HG03521 (cell line): ENCODE results near the gene DIPK2B.

Source experiments
- ATAC-seq: cut with Tn5 transposase; IDR thresholded peaks from one replicate; pipeline ENCODE4 v1.9.1; 2021; ENCODE audit warnings: mild to moderate bottlenecking, moderate library complexity; ENCODE audit not compliant: unreplicated experiment

DIPK2B gene

GRCh38 chrX:45164021-45164621 is 36.6 kb downstream of the DIPK2B start:
- no peak for ATAC-seq

GRCh38 chrX:45157647-45158046 is 43.0 kb downstream of the DIPK2B start:
- no peak for ATAC-seq

GRCh38 chrX:45154462-45154861 is 46.2 kb downstream of the DIPK2B start:
- ATAC-seq = no peak

- ATAC-seq = no peak
Measured at GRCh38 chrX:45154033-45154360, 46.7 kb downstream of the DIPK2B start.
